Tibial nerve (tissue), 3 donors: Measurements from ENCODE around the gene UGGT2.

Experiments used
- POLR2A ChIP-seq, 2 donors: fragments of 450-650 bp; IDR thresholded peaks; one replicate each; pipeline ENCODE4 v1.6.1; 2017; ENCODE audit warnings: antibody characterized with exemption in 2 of 2, mild to moderate bottlenecking in 2 of 2, moderate library complexity in 2 of 2
- TF ChIP-seq, protein P1 (sequence below), 5 experiments: fragments of 200-600 bp in 3 of 5; fragments of 450-650 bp in 2 of 5; sonication (generic) in 3 of 5; IDR thresholded peaks; one replicate each; pipeline ENCODE4 v1.5.1; 2016 to 2019; ENCODE audit warnings: antibody characterized with exemption in 5 of 5, mild to moderate bottlenecking in 3 of 5, moderate library complexity in 2 of 5

DNA sequence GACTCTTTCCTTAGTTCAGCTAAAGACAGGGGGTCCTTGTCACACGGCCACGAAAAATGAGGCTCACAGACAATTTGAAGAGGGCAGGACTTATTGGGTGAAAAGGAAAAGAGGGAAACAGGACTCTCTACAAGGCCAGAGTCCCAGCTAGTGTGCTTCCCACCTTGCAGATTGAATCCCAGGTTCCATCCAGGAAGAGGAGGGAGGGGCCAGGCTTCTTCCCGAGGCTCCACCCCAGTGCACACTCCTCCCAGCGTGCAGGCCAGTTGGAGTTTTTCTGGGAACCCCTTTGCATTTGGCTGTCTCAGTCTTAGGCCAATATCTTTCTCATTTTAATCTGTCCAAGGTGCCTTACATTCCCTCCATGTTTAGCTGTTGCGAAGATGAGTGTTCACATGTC lies 269.5 kb downstream of the UGGT2 start:
- TF ChIP-seq, protein P1, sequence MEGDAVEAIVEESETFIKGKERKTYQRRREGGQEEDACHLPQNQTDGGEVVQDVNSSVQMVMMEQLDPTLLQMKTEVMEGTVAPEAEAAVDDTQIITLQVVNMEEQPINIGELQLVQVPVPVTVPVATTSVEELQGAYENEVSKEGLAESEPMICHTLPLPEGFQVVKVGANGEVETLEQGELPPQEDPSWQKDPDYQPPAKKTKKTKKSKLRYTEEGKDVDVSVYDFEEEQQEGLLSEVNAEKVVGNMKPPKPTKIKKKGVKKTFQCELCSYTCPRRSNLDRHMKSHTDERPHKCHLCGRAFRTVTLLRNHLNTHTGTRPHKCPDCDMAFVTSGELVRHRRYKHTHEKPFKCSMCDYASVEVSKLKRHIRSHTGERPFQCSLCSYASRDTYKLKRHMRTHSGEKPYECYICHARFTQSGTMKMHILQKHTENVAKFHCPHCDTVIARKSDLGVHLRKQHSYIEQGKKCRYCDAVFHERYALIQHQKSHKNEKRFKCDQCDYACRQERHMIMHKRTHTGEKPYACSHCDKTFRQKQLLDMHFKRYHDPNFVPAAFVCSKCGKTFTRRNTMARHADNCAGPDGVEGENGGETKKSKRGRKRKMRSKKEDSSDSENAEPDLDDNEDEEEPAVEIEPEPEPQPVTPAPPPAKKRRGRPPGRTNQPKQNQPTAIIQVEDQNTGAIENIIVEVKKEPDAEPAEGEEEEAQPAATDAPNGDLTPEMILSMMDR (IDR thresholded peaks at IDR 0.05): no peak
- no peak for TF ChIP-seq POLR2A (IDR thresholded peaks at IDR 0.05)
